Hematopoietic multipotent progenitor cell treated with erythropoietin and hydrocortisone succinate and interleukin-3 and kit ligand, for 17 days (in vitro differentiated cells): Measurements from ENCODE around the gene PARP1.

Experiments
- DNase-seq: peaks from one replicate; pipeline ENCODE4 v3.0.0-alpha.2; 2015; ENCODE audit warnings: low spot score

PARP1 gene

GRCh38 chr1:226373376-226373775 lies 34.5 kb downstream of the PARP1 start:
- DNase-seq, result no peak

GRCh38 chr1:226372885-226373284 lies 35.0 kb downstream of the PARP1 start:
- DNase-seq, result no peak

GRCh38 chr1:226371866-226372490 lies 35.9 kb downstream of the PARP1 start:
- no peak for DNase-seq

- no peak for DNase-seq
Observed at GRCh38 chr1:226371027-226371694, 36.7 kb downstream of the PARP1 start.

GRCh38 chr1:226370144-226370923 lies 37.6 kb downstream of the PARP1 start:
- no peak for DNase-seq

- DNase-seq, result no peak
Observed at GRCh38 chr1:226369110-226369509, 38.8 kb downstream of the PARP1 start.

GRCh38 chr1:226366290-226366689 lies 41.6 kb downstream of the PARP1 start:
- no peak for DNase-seq

GRCh38 chr1:226365831-226366231 lies 42.1 kb downstream of the PARP1 start:
- no peak for DNase-seq

GRCh38 chr1:226364901-226365565 lies 42.9 kb downstream of the PARP1 start:
- DNase-seq, result no peak

GRCh38 chr1:226364514-226364899 lies 43.4 kb downstream of the PARP1 start:
- DNase-seq, result peak; percentile 47

- DNase-seq, result no peak
Observed at GRCh38 chr1:226363801-226364513, 43.9 kb downstream of the PARP1 start.

- no peak for DNase-seq
Observed at GRCh38 chr1:226362891-226363447, 44.9 kb downstream of the PARP1 start.

GRCh38 chr1:226362361-226362760 lies 45.5 kb downstream of the PARP1 start:
- DNase-seq, result no peak

GRCh38 chr1:226360106-226360746 lies 47.7 kb downstream of the PARP1 start:
- DNase-seq, result peak; percentile 67

- no peak for DNase-seq
Observed at GRCh38 chr1:226357416-226357815, 50.5 kb downstream of the PARP1 start.

- no peak for DNase-seq
Observed at GRCh38 chr1:226355669-226356551, 52.0 kb downstream of the PARP1 start.

GRCh38 chr1:226355016-226355415 lies 52.9 kb downstream of the PARP1 start:
- DNase-seq, result no peak

GRCh38 chr1:226353698-226354525 lies 54.0 kb downstream of the PARP1 start:
- DNase-seq, result no peak

GRCh38 chr1:226351709-226352108 lies 56.2 kb downstream of the PARP1 start:
- no peak for DNase-seq
